GM19023 (cell line): ENCODE measurements around the gene VWA5A.
"Not testable (repeated sequence)": the region's sequence is repeated elsewhere in the genome, so short reads cannot be mapped to it uniquely, and the experiment has no call there.

Source experiments
- ATAC-seq: cut with Tn5 transposase; IDR thresholded peaks from one replicate; pipeline ENCODE4 v1.9.1; 2021; ENCODE audit warnings: mild to moderate bottlenecking, moderate library complexity; ENCODE audit not compliant: unreplicated experiment

VWA5A gene

DNA sequence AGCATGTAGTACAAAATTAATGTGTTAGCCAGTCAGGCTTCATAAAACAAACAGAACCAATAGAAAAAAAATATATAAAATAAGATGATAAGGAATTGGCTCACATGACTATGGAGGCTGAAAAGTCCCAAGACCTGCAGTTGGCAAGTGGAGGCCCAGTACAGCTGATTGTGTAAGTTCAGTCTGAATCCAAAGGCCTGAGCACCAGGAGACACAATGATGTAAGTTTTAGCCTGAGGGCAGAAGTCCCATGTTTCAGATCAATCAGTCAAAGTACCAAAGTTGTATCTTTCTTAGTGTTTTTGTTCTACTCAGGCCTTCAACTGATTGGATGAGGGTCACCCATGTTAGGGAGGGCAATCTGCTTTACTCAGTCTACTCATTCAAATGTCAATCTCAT, 53.5 kb downstream of the VWA5A start:
- no peak for ATAC-seq

DNA sequence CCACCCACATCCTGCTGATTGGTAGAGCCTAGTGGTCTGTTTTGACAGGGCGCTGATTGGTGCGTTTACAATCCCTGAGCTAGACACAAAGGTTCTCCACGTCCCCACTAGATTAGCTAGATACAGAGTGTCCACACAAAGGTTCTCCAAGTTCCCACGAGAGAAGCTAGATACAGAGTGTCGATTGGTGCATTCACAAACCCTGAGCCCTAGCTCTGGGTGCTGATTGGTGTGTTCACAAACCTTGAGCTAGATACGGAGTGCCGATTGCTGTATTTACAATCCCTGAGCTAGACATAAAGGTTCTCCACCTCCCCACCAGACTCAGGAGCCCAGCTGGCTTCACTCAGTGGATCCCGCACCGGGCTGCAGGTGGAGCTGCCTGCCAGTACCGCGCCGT, 55.1 kb downstream of the VWA5A start:
- not testable (repeated sequence) for ATAC-seq

DNA sequence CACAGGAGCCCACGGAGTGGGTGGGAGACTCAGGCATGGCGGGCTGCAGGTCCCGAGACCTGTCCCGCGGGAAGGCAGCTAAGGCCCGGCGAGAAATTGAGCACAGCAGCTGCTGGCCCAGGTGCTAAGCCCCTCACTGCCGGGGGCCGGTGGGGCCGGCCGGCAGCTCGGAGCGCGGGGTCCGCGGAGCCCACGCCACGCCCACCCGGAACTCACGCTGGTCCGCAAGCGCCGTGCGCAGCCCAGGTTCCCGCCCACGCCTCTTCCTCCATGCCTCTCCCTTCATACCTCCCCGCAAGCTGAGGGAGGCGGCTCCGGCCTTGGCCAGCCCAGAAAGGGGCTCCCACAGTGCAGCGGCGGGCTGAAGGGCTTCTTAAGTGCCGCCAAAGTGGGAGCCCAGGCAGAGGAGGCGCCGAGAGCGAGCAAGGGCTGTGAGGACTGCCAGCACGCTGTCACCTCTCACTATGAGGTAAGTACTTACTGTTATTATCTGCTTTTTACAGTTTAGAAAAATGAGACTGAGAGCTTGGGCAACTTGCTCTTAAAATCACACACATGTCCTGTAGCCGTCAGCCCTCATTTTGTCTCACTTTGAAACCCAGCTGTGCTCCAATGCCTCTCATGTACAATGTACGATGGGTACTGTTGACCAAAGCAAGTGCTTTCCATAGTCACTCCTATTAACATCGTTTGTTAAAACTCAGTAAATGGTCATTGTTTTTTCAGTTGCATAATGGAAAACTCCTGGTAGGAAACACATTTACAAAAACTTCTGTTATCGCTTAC, 55.7 kb downstream of the VWA5A start:
- no peak for ATAC-seq

DNA sequence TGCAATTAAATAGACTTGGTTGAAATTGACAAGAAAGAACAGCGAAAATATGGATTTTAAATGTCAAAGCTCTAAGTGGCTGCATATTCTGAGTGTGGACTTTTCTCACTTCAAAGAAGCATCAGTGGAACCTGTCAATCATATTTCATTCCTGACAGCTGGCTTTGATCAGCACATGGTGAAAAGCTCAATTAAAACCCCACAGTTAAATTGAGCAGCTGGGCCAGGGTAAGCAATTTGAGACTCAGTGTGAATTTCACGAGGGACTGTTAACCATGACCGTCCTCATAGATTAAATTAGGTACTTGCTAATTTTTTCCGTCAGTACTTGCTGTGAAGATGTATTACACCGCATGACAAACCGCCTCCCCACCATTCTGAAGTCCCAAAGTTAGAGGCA, 56.9 kb downstream of the VWA5A start:
- ATAC-seq = no peak

DNA sequence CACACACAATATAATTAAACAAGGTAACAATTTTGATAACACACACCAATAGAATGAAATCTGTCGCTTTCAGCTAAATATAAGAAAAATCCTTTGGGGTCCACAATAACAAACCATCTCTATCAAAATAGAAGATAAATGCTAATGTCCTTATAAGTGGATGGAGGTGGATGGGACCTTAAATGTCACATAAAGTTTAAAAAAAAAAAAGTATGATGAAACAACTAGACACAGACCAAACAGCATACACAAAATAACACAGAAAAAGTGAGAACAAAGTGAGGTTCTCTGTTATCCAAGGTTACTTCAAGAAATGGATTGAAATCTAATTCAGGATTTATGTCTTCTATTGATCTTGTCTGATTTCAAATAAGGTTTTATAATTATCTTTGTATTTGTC, 57.3 kb downstream of the VWA5A start:
- ATAC-seq = no peak

DNA sequence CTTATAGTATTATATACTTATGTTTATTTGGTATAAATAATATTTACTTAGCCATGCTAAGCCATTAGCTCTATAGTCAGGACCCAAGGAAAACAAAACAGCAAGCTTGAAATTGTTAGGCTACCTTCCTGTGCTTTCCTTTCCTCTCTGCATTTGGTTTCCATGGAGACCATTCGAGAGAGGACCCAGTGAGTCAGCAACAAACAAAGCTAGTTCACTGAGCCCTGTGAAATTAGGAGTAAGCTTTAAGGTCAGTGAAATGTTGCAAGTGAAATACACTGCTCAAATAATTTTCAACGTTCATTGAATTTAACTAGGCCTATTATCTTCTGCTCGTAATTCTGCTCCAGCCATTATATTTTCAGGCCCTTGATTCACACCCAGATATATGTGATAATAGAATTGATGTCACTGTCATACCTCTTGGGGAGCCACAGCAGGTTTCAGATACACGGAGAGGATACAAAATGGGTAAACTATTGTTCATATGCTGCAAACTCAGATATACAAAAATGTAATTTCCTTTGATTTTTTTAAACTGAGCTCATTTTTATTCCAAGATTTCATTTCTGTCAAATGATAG, 58.8 kb downstream of the VWA5A start:
- no peak for ATAC-seq

DNA sequence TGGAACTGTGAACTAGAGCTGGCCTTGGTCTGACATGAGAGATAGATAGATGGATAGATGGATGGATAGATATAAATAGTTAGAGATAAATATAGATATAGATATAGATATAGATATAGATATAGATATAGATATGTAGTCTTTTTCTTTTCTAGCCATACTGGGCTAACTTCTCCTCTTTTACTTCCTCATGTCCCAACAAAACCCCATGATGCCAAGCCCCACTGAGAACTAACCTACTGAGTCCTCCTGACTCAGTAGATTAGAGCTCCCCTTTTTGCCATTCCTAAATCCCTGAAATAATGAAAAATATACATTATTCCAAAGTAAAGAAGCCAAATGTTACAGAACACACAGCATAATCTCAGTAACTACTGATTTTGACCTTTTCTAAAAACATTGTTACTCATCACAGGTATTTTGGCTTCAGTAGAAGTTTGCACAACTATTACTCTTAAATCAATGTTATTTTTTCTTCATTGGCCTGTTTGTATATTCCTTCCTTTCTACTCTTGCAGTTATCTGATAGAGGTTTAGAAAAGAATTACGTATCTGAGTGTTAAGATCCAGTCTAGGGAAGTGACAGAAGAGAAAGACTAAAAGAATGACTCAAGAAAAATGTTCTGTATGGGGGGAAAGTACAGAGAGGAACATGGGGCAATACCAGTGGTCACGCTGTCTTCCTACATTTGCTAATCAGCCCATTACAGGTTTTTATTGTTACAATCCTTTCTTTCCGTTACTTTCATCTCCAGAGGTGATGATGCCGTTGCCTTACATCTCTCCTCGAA, 61.9 kb downstream of the VWA5A start:
- no peak for ATAC-seq

DNA sequence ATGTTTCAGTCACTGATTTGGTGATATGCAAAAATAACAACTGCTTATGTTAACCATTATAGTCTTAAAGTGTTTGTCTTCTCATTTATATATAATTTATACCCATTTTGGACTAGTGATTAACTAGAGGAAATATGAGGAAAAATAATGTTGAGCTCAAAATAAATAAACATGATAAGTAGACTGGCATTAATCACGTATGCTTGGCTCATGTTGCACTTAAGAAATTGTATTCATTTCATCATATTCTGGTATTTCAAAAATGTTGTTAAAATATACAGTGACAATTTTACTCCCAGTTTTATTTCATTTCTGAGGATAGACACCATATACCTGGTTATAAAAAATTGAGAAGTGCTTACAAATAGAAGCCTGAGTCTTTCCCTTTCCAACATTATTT, 64.1 kb downstream of the VWA5A start:
- ATAC-seq = no peak

DNA sequence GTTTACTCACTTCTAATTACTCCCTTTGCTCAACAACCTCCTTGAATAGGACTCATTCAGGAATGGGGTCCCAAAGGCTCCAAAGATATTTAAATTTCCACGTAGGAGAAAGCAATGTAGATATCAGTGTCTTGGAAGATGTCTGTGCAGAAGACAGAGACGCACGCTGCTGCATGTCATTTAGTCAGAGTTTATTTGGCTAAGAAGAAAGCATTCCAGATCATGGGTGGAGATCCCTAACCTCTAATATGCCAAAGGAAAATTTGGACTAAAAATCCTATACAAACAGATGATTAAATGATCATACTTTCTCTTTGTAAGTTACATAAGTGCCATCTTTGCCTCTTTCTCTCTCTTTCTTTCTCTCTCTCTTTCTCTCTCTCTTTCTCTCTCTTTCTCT, 67.8 kb downstream of the VWA5A start, which contains the start of gene OR10D3:
Gene OR10D3 (plus strand): TSS at position 278 of the 400 bp plus-strand sequence. CDS start 1,925 bp downstream, outside the sequence.
- no peak for ATAC-seq

DNA sequence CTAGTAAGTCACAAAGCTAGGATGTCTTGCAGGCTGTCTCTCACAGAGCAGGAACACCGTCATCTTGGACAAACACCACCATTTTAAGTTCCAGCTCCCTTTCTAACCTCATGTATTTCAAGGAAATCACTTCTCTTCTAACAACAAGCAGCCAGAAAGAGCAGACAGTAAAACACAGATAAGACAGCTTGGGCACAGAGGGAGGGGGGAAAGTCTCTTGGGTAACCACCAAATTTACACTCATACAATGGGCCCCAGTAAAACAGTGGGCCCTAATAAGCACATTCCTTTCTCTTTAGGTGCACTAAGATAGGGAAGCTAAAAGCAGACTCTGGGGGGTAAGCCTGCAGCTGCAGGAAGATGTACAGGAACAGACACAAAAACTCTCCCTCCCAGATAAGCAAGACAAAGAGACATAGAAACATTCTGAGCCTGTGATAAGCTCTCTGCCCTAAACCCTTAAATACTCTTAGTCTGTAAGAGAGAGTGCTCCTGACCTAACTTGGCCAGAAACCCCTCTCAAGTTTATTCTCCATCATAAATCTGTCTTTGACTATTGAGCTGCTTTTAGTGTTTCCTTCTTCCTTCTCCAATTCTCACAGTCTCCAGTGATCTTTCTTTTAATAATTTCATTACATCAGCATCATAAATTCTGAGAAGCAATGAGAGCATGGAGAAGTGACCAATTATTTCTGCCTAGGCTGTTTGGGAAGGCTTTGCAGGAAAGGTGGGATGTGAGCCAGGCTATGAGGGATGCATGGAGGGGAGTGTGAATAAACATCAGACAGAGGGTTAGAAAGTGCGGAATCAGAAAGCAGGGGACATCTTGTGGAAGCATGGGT, 75.3 kb downstream of the VWA5A start:
- ATAC-seq = no peak

DNA sequence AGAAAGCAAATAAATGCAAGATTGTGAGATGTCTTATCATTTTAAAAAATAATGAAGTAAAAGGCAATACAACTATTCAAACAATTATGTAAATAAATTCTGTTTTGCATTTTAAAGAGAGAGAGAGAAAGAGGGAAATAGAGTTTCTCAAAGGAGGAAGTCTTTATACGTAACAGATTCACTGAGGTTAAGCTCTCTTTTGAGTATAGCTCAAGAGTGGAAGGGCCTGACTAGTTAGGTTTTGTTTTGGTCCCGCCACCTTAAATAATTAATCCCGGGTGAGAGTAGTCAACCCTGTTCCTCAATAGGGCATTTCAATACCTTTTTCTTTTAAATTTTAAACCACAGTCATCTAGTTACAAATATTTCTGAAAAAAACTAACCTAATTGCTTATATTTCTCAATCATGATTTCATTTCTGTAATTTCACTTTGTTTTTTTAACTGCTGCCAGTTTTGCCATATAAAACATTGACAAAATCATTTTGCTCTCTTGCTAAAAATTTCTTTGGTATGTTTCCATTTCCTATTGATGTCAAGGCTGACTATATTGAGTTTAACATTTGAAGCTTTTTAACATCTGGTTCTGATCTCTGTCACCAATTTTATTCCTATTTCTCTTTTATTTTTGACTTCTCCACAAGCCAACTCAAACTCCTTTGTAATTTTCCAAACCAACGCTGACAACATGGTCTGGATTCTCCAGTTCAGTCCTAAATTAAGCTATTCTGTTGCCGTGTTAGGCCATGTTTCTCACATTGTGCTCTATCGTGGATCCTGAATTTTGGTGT, 78.2 kb downstream of the VWA5A start:
- no peak for ATAC-seq

DNA sequence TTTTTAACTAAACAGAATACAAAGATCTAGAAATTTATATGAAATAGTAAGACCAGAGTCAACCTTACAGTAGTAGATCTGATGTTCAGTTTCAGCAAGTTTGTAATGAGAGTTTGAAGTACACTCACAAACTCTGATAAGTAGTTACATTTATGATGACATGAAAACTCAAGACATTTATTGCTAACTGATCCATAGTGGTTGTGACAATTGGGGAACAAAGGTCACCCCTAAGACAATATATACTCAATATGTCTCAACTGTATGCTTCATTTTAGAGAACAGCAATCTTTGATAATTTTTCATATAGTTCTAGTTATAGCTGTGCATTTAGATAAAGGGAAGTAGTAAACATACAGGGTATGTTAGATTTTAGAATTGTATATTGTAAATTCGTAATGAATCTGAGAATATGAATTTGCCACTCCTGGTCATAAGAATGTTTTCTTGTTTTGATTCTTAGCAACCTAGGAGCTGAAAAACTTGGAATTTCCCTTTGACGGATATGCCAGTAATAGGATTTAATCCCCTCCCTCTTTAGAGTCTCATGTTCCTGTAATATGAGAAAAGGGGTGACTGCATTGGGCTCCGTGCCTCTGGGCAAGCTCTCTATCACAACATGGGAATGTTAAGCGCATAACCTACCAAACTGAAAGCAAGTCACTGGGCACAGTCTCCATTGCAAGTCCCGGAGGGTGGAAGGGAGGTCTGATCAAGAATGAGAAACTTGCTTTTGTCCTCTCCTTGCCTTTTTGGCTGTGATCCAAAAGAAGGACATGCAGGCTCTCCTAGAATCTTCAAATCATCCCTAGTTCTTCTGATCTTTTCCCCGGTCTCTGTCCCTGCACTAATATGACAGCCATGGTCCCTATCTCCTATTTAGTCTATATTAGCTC, 79.3 kb downstream of the VWA5A start:
- no peak for ATAC-seq

DNA sequence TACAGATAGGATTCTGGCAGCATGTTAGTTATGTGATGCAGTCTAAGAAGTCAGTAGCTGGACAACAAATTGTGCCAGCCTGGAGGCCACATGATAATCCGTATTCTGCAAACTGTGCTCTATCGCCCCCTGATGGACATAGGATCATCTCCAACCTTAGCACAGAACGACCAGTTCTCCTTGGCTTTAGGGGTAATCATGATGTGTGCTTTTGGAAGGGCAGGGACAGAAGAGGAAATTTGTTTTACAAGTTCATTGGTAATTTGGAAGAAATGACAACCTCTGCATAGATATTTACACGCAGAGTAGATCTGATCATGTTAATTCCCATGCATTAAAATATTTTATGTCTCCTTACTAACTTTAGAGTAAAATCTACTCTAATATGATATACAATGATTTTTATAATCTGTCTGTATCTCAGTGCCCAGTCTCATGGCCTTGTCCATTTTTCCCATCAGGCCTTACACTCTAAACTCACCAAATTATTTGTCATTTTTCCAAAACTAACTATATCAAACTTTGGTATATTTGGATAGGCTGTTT, 80.0 kb downstream of the VWA5A start:
- peak; percentile 79 for ATAC-seq
